Head of caudate nucleus (tissue), 42 donors: Measurements from ENCODE around the gene SELE.
"Not testable (repeated sequence)": the region's sequence is repeated elsewhere in the genome, so short reads cannot be mapped to it uniquely, and the experiment has no call there.

Source experiments
- DNase-seq, 42 donors: peaks; one replicate each; pipeline versions ENCODE4 v3.0.0 to v3.0.0-alpha.2; 2020 to 2021; ENCODE audit warnings: mixed read lengths in 7 of 42
- intact Hi-C: fragments of 100-400 bp; cut with DNase I; formaldehyde crosslinking; loops from one replicate; pipeline ENCODE4 v1.15.0; 2022

The SELE gene

DNA sequence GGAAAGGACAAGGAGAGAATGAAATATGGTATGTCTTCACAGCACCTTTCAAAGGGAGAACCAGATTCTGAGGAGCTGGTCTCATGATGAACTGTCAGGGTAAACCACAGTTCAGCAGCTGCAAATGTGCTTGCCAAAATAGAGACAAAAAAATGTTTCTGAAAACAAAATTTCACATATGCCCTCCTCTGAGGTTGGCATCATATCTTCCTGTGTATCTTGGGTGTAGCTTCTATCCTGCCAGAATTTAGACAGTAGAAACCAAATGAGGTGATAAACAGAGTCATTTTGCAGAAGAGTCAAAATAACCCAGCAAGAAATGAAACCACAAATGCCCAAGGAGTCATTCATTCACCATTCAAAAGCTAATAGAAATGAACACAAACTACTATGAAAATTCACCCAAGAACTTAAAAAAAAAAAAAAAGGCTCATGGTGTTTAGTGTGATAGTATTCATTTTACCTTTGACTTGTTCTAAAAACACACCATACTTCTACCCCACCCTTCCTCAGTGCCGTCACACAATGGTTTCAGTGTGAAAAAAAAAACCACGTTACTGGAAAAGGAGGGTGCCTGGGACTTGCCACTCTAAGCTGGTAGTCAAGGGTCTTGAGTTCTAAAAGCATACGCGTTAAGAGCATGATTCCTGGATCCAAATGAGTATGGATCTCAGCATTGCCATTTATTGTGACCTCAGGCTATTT, 41.0 kb downstream of the SELE start:
- DNase-seq: no peak
- intact Hi-C loops: no loop called here

DNA sequence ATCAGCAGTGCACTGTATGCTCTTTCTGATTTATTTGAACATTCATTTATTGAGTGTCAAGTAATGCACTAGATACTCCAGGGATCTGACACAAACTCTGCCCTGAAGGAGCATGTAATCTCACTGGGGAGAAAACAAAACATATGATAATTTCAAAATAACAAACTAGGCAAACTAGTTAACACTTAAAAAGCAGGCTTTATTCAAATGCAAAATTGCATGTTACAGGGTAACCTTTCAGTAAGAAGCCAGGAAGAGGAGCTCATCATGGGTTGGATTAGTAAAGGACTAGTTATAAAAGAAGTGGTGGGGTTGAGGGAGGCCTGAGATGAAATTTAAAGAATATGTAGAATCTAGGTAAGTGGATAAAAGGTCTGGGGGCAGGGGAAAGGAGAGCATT, 43.4 kb downstream of the SELE start:
- no peak for DNase-seq
- intact Hi-C loops: no loop called here

DNA sequence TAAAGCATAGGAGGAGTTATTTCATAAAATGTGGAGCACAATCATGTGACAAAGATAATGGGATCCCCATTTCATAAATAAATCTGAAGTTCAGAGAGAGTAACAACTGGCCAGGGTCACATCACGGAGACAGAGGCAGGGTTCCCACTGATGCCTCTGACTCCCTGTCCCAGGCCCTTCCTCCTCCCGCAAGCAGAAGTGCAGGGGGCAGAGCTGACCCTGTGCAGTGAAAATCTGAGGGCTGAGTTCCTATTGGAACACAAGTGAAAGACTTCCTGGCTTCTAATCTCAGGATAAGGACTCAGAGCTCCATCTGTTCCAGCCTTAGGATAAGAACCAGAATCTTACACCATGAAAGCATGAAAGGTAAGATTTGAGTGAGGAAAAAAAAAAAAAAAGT, 44.5 kb downstream of the SELE start:
- no peak for DNase-seq
- intact Hi-C loops: no loop called here

DNA sequence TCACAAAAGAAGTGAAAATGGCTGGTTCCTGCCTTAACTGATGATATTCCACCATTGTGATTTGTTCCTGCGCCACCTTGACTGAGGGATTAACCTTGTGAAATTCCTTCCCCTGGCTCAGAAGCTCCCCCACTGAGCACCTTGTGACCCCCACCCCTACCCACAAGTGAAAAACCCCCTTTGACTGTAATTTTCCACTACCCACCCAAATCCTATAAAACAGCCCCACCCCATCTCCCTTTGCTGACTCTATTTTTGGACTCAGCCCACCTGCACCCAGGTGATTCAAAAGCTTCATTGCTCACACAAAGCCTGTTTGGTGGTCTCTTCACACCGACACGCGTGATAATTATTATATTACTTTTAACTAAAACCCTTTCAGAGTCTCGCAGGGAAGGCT, 45.5 kb downstream of the SELE start:
- intact Hi-C loops, DNase-seq: not testable (repeated sequence)

DNA sequence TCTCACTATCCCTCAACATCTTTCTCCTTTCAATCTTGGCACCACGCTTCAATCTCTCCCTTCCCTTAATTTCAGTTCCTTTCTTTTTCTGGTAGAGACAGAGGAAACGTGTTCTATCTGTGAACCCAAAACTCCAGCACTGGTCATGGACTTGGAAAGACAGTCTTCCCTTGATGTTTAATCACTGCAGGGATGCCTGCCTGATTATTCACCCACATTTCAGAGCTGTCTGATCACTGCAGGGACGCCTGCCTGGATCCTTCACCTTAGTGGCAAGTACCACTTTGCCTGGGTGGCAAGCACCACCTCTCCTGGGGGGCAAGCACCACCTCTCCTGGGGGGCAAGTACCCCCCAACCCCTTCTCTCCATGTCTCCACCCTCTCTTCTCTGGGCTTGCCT, 50.2 kb downstream of the SELE start:
- no peak for DNase-seq
- intact Hi-C loops: no loop called here

DNA sequence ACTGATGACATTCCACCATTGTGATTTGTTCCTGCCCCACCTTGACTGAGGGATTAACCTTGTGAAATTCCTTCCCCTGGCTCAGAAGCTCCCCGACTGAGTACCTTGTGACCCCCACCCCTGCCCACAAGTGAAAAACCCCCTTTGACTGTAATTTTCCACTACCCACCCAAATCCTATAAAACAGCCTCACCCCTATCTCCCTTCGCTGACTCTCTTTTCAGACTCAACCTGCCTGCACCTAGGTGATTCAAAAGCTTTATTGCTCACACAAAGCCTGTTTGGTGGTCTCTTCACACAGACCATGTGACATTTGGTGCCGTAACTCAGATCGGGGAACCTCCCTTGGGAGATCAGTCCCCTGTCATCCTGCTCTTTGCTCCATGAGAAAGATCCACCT, 50.7 kb downstream of the SELE start:
- intact Hi-C loops, DNase-seq: not testable (repeated sequence)

DNA sequence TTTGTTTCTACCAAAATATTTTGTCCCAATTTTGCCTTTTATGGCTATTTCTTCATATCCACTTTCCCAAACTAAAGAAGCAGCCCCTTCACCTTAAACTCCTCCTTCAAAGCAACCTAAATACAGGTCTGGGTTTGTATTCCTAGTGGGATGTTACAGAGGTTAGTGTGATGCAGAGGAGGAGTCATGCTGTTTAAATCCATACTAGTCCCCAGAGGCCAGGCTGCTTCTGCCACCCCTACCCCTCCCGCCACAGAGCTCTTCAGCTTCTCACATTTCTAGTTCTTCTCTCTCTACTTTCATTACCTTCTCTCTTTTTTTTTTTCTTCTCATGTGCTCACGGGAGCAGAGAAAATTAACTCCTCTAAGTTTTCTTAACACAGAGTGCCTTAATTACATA, 51.8 kb downstream of the SELE start:
- intact Hi-C loops: no loop called here
- DNase-seq: no peak

DNA sequence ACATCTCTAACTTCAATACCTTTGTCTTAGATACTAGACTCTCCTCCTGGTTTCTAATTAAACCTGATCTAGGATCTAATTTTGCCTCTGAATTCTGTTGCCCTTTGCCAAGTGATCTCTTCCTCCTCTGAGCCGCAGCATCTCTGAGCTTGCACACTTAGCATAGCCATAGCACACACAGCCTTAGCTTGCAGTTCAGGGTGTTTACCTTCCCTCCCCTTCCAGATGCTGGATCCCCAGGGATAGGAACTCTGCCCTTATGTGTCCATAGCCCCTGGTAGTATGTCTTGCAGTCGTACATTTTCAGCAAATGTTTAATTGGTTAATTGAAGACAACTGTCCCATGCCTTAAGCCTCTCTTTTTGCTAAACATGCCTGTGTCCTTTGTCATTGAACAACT, 52.7 kb downstream of the SELE start:
- no peak for DNase-seq
- intact Hi-C loops: no loop called here

DNA sequence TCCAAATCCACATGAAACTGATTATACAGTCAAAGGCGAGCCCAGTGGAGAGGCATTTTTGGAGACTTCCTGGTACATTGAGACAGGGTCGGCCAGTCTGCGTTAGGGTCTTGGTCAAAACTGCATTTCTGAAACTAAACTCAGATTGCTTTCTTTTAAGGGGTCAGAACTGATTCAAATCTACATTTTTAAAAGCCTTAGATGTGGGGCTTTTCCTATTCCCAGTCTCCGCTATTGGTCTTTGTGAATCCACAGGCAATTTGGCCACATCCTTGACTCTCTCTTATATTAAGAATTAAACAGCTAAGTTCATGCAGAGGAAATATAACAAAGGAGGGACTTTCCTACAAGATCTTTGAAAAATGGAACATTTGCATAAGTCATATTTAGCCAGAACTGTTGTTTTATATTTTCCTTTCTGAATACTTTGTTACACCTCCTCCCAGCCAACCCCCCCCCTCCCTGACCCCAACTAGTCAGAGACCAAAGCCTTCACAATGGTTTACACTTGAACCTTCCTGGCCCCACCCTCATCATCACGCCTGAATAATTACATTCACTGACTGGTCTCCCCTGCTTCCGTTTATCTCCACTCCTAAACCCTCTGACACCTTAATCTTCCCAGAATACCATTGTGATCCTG, 53.4 kb downstream of the SELE start:
- intact Hi-C loops: no loop called here

DNA sequence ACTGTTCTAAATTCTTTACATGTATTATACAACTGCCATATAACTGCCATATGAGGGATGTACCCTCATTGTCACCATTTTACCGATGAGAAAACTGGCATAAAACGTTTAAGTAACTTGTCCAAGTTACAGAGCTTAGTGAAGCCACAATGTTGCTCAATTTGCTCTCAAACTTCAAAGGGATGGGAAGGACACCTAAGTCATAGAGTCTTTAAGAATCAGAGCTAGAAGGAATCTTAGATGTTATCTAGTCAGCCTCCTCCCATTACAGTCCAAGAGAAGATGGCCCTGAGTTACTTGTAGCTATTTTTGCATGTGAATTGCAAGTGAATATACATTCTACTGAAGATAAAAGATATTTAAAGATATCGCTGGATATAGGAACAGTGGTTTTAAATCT, 54.2 kb downstream of the SELE start:
- intact Hi-C loops: no loop called here
- DNase-seq: no peak

More for the DNA sequence above, 53.4 kb downstream of the SELE start:
- no peak for DNase-seq

DNA sequence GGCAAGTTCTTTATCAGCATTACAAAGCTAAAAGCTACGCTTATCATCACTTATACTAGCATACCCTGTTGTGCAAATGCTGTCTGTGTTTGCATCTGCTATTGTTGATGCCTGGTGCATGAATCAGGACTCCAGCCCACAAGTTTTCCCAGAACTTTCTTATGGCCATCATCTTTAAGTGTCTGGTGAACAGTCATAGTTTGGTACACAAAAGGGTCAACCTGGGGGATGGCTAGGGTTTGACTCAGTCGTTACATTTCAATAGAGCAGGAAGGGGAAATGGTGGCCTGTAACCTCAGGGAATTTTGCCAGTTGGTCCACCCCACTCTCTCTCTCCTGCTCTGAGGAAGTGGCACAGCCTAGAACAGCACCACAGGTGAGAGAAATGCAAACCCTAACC, 57.9 kb downstream of the SELE start:
- DNase-seq: no peak
- intact Hi-C loops: no loop called here
